ENCODE results near the gene STK24.

Gene STK24

GRCh38 chr13:98480915-98481877 lies 95.7 kb downstream of the STK24 start:
- Histone ChIP-seq H3K9me3 (ENCODE audit: control insufficient read depth, low read length) (no peaks in the 10 kb centered on the region), H3K4me3 (ENCODE audit: extremely low read depth, insufficient read depth, low read length, poor library complexity, severe bottlenecking) (no peak overlapping the region), H3K27ac (ENCODE audit: low read depth, low read length, severe bottlenecking) (no peak overlapping the region), H3K4me1 (ENCODE audit: control insufficient read depth, insufficient read depth, low read length, poor library complexity, severe bottlenecking) (peaks cover 73% of the 10 kb centered on the region), H3K36me3 (ENCODE audit: control insufficient read depth, insufficient read depth, low read length) (peaks cover 8% of the 10 kb centered on the region)
- WGBS, 2 experiments (ENCODE audit: insufficient coverage in 2 of 2), result 83 to 94% methylated on average over 10 to 12 of the region's 15 CpGs

- H3K27ac ChIP-seq (ENCODE audit: low read depth, low read length, severe bottlenecking), result no peak overlapping the region
- H3K9me3 ChIP-seq (ENCODE audit: control insufficient read depth, low read length), result no peaks in the 10 kb centered on the region
- peaks cover 65% of the 10 kb centered on the region for H3K4me1 ChIP-seq (ENCODE audit: control insufficient read depth, insufficient read depth, low read length, poor library complexity, severe bottlenecking)
- WGBS, 2 experiments (ENCODE audit: insufficient coverage in 2 of 2), result 92 to 100% methylated on average over 5 of the region's 8 CpGs
- peaks cover 14% of the 10 kb centered on the region for H3K36me3 ChIP-seq (ENCODE audit: control insufficient read depth, insufficient read depth, low read length)
- H3K4me3 ChIP-seq (ENCODE audit: extremely low read depth, insufficient read depth, low read length, poor library complexity, severe bottlenecking), result no peak overlapping the region
Measured at GRCh38 chr13:98479496-98480003, 97.4 kb downstream of the STK24 start.

GRCh38 chr13:98478189-98479129 lies 98.4 kb downstream of the STK24 start:
- peaks cover 56% of the 10 kb centered on the region for H3K4me1 ChIP-seq (ENCODE audit: control insufficient read depth, insufficient read depth, low read length, poor library complexity, severe bottlenecking)
- H3K4me3 ChIP-seq (ENCODE audit: extremely low read depth, insufficient read depth, low read length, poor library complexity, severe bottlenecking), result no peak overlapping the region
- peak overlapping the region; percentile 41 for H3K27ac ChIP-seq (ENCODE audit: low read depth, low read length, severe bottlenecking)
- H3K9me3 ChIP-seq (ENCODE audit: control insufficient read depth, low read length), result no peaks in the 10 kb centered on the region
- peaks cover 25% of the 10 kb centered on the region for H3K36me3 ChIP-seq (ENCODE audit: control insufficient read depth, insufficient read depth, low read length)
- 71 to 75% methylated on average over 15 of the region's 16 CpGs for WGBS, 2 experiments (ENCODE audit: insufficient coverage in 2 of 2)

- peak overlapping the region; percentile 82 for H3K27ac ChIP-seq (ENCODE audit: low read depth, low read length, severe bottlenecking)
Measured at GRCh38 chr13:98476538-98476966, 100.4 kb downstream of the STK24 start.

GRCh38 chr13:98476106-98476505 lies 100.8 kb downstream of the STK24 start:
- WGBS, 2 experiments (ENCODE audit: insufficient coverage in 2 of 2), result 7% methylated on average over 3 of the region's 5 CpGs; no CpG with 5 or more reads in 1 of the 2 experiments
- H3K4me1 ChIP-seq (ENCODE audit: control insufficient read depth, insufficient read depth, low read length, poor library complexity, severe bottlenecking), result peaks cover 43% of the 10 kb centered on the region
- no peaks in the 10 kb centered on the region for H3K9me3 ChIP-seq (ENCODE audit: control insufficient read depth, low read length)
- H3K4me3 ChIP-seq (ENCODE audit: extremely low read depth, insufficient read depth, low read length, poor library complexity, severe bottlenecking), result no peak overlapping the region
- H3K27ac ChIP-seq (ENCODE audit: low read depth, low read length, severe bottlenecking), result peak overlapping the region; percentile 82
- peaks cover 40% of the 10 kb centered on the region for H3K36me3 ChIP-seq (ENCODE audit: control insufficient read depth, insufficient read depth, low read length)

More at GRCh38 chr13:98476538-98476966, 100.4 kb downstream of the STK24 start:
- Histone ChIP-seq H3K4me1 (ENCODE audit: control insufficient read depth, insufficient read depth, low read length, poor library complexity, severe bottlenecking) (peaks cover 45% of the 10 kb centered on the region), H3K4me3 (ENCODE audit: extremely low read depth, insufficient read depth, low read length, poor library complexity, severe bottlenecking) (no peak overlapping the region), H3K36me3 (ENCODE audit: control insufficient read depth, insufficient read depth, low read length) (peaks cover 38% of the 10 kb centered on the region), H3K9me3 (ENCODE audit: control insufficient read depth, low read length) (no peaks in the 10 kb centered on the region)
- WGBS, 2 experiments (ENCODE audit: insufficient coverage in 2 of 2), result 43 to 44% methylated on average over 11 to 12 of the region's 13 CpGs

GRCh38 chr13:98475522-98475921 lies 101.4 kb downstream of the STK24 start:
- Histone ChIP-seq H3K4me3 (ENCODE audit: extremely low read depth, insufficient read depth, low read length, poor library complexity, severe bottlenecking) (no peak overlapping the region), H3K9me3 (ENCODE audit: control insufficient read depth, low read length) (no peaks in the 10 kb centered on the region), H3K27ac (ENCODE audit: low read depth, low read length, severe bottlenecking) (peak overlapping the region; percentile 30), H3K36me3 (ENCODE audit: control insufficient read depth, insufficient read depth, low read length) (peaks cover 39% of the 10 kb centered on the region), H3K4me1 (ENCODE audit: control insufficient read depth, insufficient read depth, low read length, poor library complexity, severe bottlenecking) (peaks cover 37% of the 10 kb centered on the region)
- WGBS, 2 experiments (ENCODE audit: insufficient coverage in 2 of 2), result 12 to 16% methylated on average over 10 to 11 of the region's 13 CpGs

- Histone ChIP-seq H3K4me1 (ENCODE audit: control insufficient read depth, insufficient read depth, low read length, poor library complexity, severe bottlenecking) (peaks cover 36% of the 10 kb centered on the region), H3K9me3 (ENCODE audit: control insufficient read depth, low read length) (no peaks in the 10 kb centered on the region), H3K27ac (ENCODE audit: low read depth, low read length, severe bottlenecking) (no peak overlapping the region), H3K4me3 (ENCODE audit: extremely low read depth, insufficient read depth, low read length, poor library complexity, severe bottlenecking) (no peak overlapping the region), H3K36me3 (ENCODE audit: control insufficient read depth, insufficient read depth, low read length) (peaks cover 43% of the 10 kb centered on the region)
- 94 to 96% methylated on average over 24 of the region's 24 CpGs for WGBS, 2 experiments (ENCODE audit: insufficient coverage in 2 of 2)
Measured at GRCh38 chr13:98474761-98475160, 102.1 kb downstream of the STK24 start.

- no peaks in the 10 kb centered on the region for H3K9me3 ChIP-seq (ENCODE audit: control insufficient read depth, low read length)
- peaks cover 46% of the 10 kb centered on the region for H3K36me3 ChIP-seq (ENCODE audit: control insufficient read depth, insufficient read depth, low read length)
- no peak overlapping the region for H3K4me3 ChIP-seq (ENCODE audit: extremely low read depth, insufficient read depth, low read length, poor library complexity, severe bottlenecking)
- no peak overlapping the region for H3K27ac ChIP-seq (ENCODE audit: low read depth, low read length, severe bottlenecking)
- 91 to 92% methylated on average over 7 of the region's 10 CpGs for WGBS, 2 experiments (ENCODE audit: insufficient coverage in 2 of 2)
- H3K4me1 ChIP-seq (ENCODE audit: control insufficient read depth, insufficient read depth, low read length, poor library complexity, severe bottlenecking), result peaks cover 31% of the 10 kb centered on the region
Measured at GRCh38 chr13:98474292-98474691, 102.6 kb downstream of the STK24 start.

- 93 to 95% methylated on average over 6 to 7 of the region's 7 CpGs for WGBS, 2 experiments (ENCODE audit: insufficient coverage in 2 of 2)
- Histone ChIP-seq H3K36me3 (ENCODE audit: control insufficient read depth, insufficient read depth, low read length) (peaks cover 46% of the 10 kb centered on the region), H3K4me3 (ENCODE audit: extremely low read depth, insufficient read depth, low read length, poor library complexity, severe bottlenecking) (no peak overlapping the region), H3K9me3 (ENCODE audit: control insufficient read depth, low read length) (no peaks in the 10 kb centered on the region), H3K27ac (ENCODE audit: low read depth, low read length, severe bottlenecking) (no peak overlapping the region), H3K4me1 (ENCODE audit: control insufficient read depth, insufficient read depth, low read length, poor library complexity, severe bottlenecking) (peaks cover 27% of the 10 kb centered on the region)
Measured at GRCh38 chr13:98473788-98474144, 103.1 kb downstream of the STK24 start.

GRCh38 chr13:98473135-98473787 lies 103.6 kb downstream of the STK24 start:
- Histone ChIP-seq H3K4me1 (ENCODE audit: control insufficient read depth, insufficient read depth, low read length, poor library complexity, severe bottlenecking) (peaks cover 22% of the 10 kb centered on the region), H3K36me3 (ENCODE audit: control insufficient read depth, insufficient read depth, low read length) (peaks cover 46% of the 10 kb centered on the region)

More at GRCh38 chr13:98473135-98473787, 103.6 kb downstream of the STK24 start:
- H3K4me3 ChIP-seq (ENCODE audit: extremely low read depth, insufficient read depth, low read length, poor library complexity, severe bottlenecking), result no peak overlapping the region
- WGBS, 2 experiments (ENCODE audit: insufficient coverage in 2 of 2), result 95 to 96% methylated on average over 4 to 5 of the region's 5 CpGs
- no peak overlapping the region for H3K27ac ChIP-seq (ENCODE audit: low read depth, low read length, severe bottlenecking)
- no peaks in the 10 kb centered on the region for H3K9me3 ChIP-seq (ENCODE audit: control insufficient read depth, low read length)
